ENCODE measurements around the gene CDK5R2. TPM values are rescaled to one million over a fixed set of nuclear protein-coding genes. Genes with fewer than 3 reads are reported as not detected.
"Not testable (repeated sequence)": the region's sequence is repeated elsewhere in the genome, so short reads cannot be mapped to it uniquely, and the experiment has no call there.

CDK5R2 gene
- total RNA-seq, 4 donors from 2014 or later, result not detected

DNA sequence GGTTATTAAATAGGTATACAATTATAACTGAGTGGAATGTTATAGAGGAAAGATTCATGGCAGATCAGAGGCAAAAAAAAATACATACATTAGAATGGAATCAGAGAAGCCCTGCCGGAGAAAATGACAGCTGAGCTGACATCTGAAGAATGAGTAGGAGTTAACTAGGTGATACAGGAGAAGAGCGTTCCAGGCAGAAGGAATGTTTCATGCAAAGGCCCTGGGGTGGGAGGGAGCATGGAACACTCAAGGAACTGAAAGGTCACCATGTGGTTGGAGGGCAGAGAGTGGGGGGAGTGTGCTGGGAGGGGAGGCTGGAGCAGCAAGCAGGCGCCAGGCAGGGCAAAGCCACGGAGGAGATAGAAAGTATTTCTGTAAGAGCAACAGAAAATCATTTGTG lies 31.6 kb upstream of the CDK5R2 start:
- TF ChIP-seq, protein P1, sequence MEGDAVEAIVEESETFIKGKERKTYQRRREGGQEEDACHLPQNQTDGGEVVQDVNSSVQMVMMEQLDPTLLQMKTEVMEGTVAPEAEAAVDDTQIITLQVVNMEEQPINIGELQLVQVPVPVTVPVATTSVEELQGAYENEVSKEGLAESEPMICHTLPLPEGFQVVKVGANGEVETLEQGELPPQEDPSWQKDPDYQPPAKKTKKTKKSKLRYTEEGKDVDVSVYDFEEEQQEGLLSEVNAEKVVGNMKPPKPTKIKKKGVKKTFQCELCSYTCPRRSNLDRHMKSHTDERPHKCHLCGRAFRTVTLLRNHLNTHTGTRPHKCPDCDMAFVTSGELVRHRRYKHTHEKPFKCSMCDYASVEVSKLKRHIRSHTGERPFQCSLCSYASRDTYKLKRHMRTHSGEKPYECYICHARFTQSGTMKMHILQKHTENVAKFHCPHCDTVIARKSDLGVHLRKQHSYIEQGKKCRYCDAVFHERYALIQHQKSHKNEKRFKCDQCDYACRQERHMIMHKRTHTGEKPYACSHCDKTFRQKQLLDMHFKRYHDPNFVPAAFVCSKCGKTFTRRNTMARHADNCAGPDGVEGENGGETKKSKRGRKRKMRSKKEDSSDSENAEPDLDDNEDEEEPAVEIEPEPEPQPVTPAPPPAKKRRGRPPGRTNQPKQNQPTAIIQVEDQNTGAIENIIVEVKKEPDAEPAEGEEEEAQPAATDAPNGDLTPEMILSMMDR (IDR thresholded peaks at IDR 0.05), result no peak
- no peak for TF ChIP-seq POLR2A (IDR thresholded peaks at IDR 0.05)
- intact Hi-C loops (cut with DNase I; ENCODE audit: low total_unique reads), result no loop called here

DNA sequence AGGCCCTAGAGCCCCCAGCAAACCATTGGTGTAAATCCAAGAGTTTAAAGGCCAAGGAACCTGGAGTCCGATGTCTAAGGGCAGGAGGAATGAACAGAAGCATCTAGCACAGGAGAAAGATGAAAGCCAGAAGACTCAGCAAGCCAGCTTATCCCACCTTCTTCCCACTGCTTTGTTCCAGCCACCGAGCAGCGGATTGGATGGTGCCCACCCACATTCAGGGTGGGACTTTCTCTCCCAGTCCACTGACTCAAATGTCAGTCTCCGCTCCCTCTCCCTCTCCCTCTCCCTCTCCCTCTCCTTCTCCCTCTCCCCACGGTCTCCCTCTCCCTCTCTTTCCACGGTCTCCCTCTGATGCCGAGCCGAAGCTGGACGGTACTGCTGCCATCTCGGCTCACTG lies 29.0 kb upstream of the CDK5R2 start:
- intact Hi-C loops (cut with DNase I; ENCODE audit: low total_unique reads); DNase-seq (ENCODE audit: low spot score in 2 of 2); H3K4me3 ChIP-seq (ENCODE audit: low read depth, poor library complexity, severe bottlenecking): not testable (repeated sequence)
- WGBS, 2 donors, result 93 to 94% methylated on average over 10 of the region's 10 CpGs

More for the DNA sequence above, 31.6 kb upstream of the CDK5R2 start:
- DNase-seq (ENCODE audit: low spot score in 2 of 2), result no peak
- 62 to 72% methylated on average over 4 of the region's 4 CpGs for WGBS, 2 donors
- H3K4me3 ChIP-seq (ENCODE audit: low read depth, poor library complexity, severe bottlenecking), result no peak overlapping the region

DNA sequence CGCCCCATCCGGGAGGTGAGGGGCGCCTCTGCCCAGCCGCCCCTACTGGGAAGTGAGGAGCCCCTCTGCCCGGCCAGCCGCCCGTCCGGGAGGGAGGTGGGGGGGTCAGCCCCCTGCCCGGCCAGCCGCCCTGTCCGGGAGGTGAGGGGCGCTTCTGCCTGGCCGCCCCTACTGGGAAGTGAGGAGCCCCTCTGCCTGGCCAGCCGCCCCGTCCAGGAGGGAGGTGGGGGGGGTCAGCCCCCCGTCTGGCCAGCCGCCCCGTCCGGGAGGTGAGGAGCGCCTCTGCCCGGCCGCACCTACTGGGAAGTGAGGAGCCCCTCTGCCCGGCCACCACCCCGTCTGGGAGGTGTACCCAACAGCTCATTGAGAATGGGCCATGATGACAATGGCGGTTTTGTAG lies 27.7 kb upstream of the CDK5R2 start:
- intact Hi-C loops (cut with DNase I; ENCODE audit: low total_unique reads); H3K4me3 ChIP-seq (ENCODE audit: low read depth, poor library complexity, severe bottlenecking); DNase-seq (ENCODE audit: low spot score in 2 of 2): not testable (repeated sequence)
- WGBS, 2 donors, result 89% methylated on average over 10 to 14 of the region's 25 CpGs

DNA sequence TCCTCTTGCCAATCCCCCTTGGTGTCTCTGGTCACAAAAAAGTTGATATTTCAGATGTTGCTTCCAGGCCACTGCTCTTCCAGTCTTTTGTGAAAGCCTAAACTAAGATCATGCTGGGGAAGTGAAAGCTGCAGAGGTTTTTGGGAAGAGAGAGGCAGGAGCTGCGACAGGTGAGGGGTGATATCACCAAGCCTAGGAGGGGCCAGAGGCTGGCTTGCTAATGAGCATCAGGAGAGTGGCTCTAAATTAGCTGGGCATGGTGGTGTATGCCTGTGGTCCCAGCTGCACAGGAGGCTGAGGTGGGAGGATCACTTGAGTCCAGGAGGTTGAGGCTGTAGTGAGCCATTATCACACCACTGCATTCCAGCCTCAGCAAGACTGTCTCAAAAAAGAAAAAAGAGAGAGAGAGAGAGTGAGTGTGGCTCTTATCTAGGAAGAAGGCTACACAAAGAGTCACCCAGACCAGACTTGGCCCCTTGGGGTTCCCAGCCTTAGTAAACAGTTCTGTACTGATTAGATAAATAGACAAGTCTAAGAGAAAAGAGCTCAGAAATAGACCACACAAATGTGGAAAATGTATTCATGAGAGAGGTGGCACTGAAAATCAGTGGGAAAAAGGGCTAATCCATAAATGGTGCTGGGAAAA lies 14.6 kb upstream of the CDK5R2 start:
- no peak for DNase-seq (ENCODE audit: low spot score in 2 of 2)
- no peak for TF ChIP-seq POLR2A (IDR thresholded peaks at IDR 0.05)
- TF ChIP-seq, protein P1 (IDR thresholded peaks at IDR 0.05), result no peak
- H3K4me3 ChIP-seq (ENCODE audit: low read depth, poor library complexity, severe bottlenecking), result no peak overlapping the region
- intact Hi-C loops (cut with DNase I; ENCODE audit: low total_unique reads), result no loop called here
- 72 to 80% methylated on average over 1 of the region's 1 CpG for WGBS, 2 donors

DNA sequence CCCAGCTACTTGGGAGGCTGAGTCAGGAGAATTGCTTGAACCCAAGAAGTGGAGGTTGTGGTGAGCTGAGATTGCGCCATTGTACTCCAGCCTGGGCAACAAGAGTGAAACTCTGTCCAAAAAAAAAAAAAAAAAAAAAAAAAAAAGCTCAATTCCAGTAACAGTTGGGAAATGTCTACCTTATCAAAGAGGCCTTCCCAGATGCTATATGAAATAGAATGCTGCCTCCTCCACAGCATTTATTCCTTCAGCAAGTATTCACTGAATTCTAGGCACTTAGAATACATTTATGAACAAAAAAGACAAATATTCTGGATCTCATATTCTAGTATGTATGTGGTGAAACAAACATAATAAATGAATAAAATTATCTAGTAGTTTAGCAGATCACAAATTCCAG lies 12.8 kb upstream of the CDK5R2 start:
- WGBS, 2 donors, result 78 to 80% methylated on average over 1 of the region's 1 CpG
- no peak for DNase-seq (ENCODE audit: low spot score in 2 of 2)
- no peak overlapping the region for H3K4me3 ChIP-seq (ENCODE audit: low read depth, poor library complexity, severe bottlenecking)
- intact Hi-C loops (cut with DNase I; ENCODE audit: low total_unique reads), result no loop called here
- TF ChIP-seq, protein P1 (IDR thresholded peaks at IDR 0.05), result no peak
- TF ChIP-seq POLR2A (IDR thresholded peaks at IDR 0.05), result no peak

DNA sequence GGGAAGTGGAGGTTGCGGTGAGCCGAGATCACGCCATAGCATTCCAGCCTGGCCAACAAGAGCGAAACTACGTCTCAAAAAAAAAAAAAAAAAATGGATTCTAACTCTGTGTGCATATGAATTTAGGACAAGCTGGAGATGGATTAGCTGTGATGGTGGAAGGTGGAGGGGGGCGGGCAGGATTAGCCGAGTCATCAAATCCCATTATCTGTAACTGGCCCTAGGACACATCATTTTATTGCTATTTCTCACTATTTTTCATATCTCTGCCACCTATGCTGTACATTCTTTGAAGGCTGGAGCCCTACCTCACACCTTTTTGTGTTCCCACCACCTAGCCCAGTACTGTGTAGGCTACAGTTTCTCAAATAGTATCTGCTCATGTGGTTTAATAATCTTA lies 7.3 kb upstream of the CDK5R2 start:
- no peak for DNase-seq (ENCODE audit: low spot score in 2 of 2)
- intact Hi-C loops (cut with DNase I; ENCODE audit: low total_unique reads), result no loop called here
- H3K4me3 ChIP-seq (ENCODE audit: low read depth, poor library complexity, severe bottlenecking), result no peak overlapping the region
- WGBS, 2 donors, result 94 to 96% methylated on average over 7 of the region's 7 CpGs
- no peak for TF ChIP-seq POLR2A (IDR thresholded peaks at IDR 0.05)
- TF ChIP-seq, protein P1 (IDR thresholded peaks at IDR 0.05), result no peak

DNA sequence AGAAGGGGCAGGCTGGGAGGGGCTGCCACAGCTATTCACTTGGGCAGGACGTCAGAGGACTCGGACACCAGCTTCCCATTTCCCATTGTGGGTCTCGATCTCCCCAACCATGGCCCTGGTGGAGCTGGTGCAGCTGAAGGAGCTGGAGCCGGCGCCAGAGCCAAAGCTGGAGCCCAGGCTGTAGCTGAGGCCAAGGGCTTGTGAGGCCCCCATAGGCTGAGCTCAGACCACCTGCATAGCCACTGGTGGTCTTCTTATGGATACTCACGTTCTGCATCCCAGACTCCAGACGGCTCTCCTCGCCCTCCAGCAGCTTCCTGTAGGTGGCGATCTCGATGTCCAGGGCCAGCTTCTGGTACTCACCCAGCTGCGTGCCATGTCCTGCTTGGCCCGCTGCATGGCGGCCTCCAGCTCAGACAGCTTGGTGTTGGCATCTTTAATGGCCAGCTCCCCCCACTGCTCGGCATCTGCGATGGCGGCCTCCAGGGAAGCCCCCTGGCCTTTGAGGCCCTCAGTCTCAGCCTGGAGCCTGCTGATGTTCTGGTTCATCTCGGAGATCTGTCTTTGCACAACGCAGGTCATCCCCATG lies 6.0 kb upstream of the CDK5R2 start:
- WGBS, 2 donors, result 63 to 69% methylated on average over 15 to 18 of the region's 18 CpGs
- H3K4me3 ChIP-seq (ENCODE audit: low read depth, poor library complexity, severe bottlenecking), result no peak overlapping the region
- DNase-seq (ENCODE audit: low spot score in 2 of 2), result peak in 1 of 2 donors; percentile 79
- intact Hi-C loops (cut with DNase I; ENCODE audit: low total_unique reads), result no loop called here
- TF ChIP-seq, protein P1 (IDR thresholded peaks at IDR 0.05), result no peak
- TF ChIP-seq POLR2A (IDR thresholded peaks at IDR 0.05), result no peak

Measured in lower leg skin (tissue), 4 donors.